GM12891 (cell line): ENCODE results near the gene GNAI1.

ENCODE experiments used
- PAX5 ChIP-seq: IDR thresholded peaks from 2 replicates; pipeline ENCODE4 v1.6.1; 2011; ENCODE audit warnings: low read length, moderate library complexity, mild to moderate bottlenecking; ENCODE audit not compliant: insufficient read depth, severe bottlenecking
- POLR2A ChIP-seq: IDR thresholded peaks from 2 replicates; pipeline ENCODE4 v1.6.1; 2011; ENCODE audit warnings: low read depth, low read length, control low read depth
- POLR2AphosphoS5 ChIP-seq: IDR thresholded peaks from 2 replicates; pipeline ENCODE4 v1.6.1; 2011; ENCODE audit warnings: low read depth, low read length, control low read depth
- SPI1 ChIP-seq: IDR thresholded peaks from 2 replicates; pipeline ENCODE4 v1.6.1; 2011; ENCODE audit warnings: low read depth, low read length, control low read depth
- TAF1 ChIP-seq: IDR thresholded peaks from 2 replicates; pipeline ENCODE4 v1.6.1; 2011; ENCODE audit warnings: low read depth, low read length, control low read depth

DNA sequence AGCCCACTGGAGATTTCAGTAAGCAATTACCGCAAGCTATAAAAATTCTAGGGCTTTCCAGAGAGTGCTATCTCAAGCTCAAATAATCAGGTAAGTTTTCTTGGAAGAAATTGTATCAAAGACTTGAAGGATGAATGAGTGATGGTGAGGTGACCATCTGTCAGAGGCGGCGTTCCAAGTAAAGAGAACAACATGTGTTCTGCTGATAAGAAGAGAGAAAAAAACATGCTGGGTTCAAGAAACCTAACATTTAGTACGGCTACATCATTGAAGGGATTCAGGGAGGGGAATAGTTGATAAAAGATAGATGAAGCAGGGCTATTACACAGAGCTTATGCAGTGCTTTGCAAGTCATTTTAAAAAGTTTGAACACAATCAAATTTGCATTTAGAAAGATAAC, 100.7 kb downstream of the GNAI1 start:
- TF ChIP-seq POLR2A (no peak), SPI1 (no peak), POLR2AphosphoS5 (no peak), TAF1 (no peak), PAX5 (no peak)
